Raji (cell line): ENCODE measurements around the gene EXD3.

Experiments used
- POLR2A ChIP-seq: IDR thresholded peaks from 2 replicates; pipeline ENCODE4 v1.6.1; 2011; ENCODE audit warnings: low read depth, low read length, control low read depth; ENCODE audit not compliant: insufficient read depth

EXD3 gene

GRCh38 chr9:137412431-137412830, 10.5 kb downstream of the EXD3 start:
- TF ChIP-seq POLR2A: no peak

GRCh38 chr9:137411645-137412380, 11.1 kb downstream of the EXD3 start:
- no peak for TF ChIP-seq POLR2A

GRCh38 chr9:137411260-137411644, 11.7 kb downstream of the EXD3 start:
- TF ChIP-seq POLR2A: no peak

GRCh38 chr9:137410891-137411249, 12.1 kb downstream of the EXD3 start:
- no peak for TF ChIP-seq POLR2A

GRCh38 chr9:137409515-137409914, 13.4 kb downstream of the EXD3 start:
- TF ChIP-seq POLR2A: no peak

GRCh38 chr9:137408651-137409405, 14.1 kb downstream of the EXD3 start:
- TF ChIP-seq POLR2A: no peak

- no peak for TF ChIP-seq POLR2A
Observed at GRCh38 chr9:137407590-137408300, 15.2 kb downstream of the EXD3 start.

GRCh38 chr9:137406876-137407589, 15.9 kb downstream of the EXD3 start:
- no peak for TF ChIP-seq POLR2A

- TF ChIP-seq POLR2A: no peak
Observed at GRCh38 chr9:137406085-137406760, 16.7 kb downstream of the EXD3 start.

GRCh38 chr9:137405677-137406081, 17.3 kb downstream of the EXD3 start:
- TF ChIP-seq POLR2A: no peak

GRCh38 chr9:137404961-137405567, 17.9 kb downstream of the EXD3 start:
- TF ChIP-seq POLR2A: no peak

GRCh38 chr9:137403269-137403668, 19.7 kb downstream of the EXD3 start:
- TF ChIP-seq POLR2A: no peak

- TF ChIP-seq POLR2A: no peak
Observed at GRCh38 chr9:137402746-137403145, 20.2 kb downstream of the EXD3 start.
